ENCODE measurements around the gene SLC2A13. TPM values are rescaled to one million over a fixed set of nuclear protein-coding genes. Genes with fewer than 3 reads are reported as not detected.

Gene SLC2A13
- total RNA-seq, 2 donors from 2014 or later, result 21.0 to 41.9 TPM

- Histone ChIP-seq H3K9me3 (no peaks in the 10 kb centered on the region), H3K4me1 (no peaks in the 10 kb centered on the region), H3K27ac (no peak overlapping the region), H3K4me3 (no peak overlapping the region), H3K36me3 (replicated peaks in 1 of 2; ENCODE audit: insufficient read depth in 1 of 2, low read depth in 2 of 2) (no peaks in the 10 kb centered on the region), H3K27me3 (no peaks in the 10 kb centered on the region)
- no peak for ATAC-seq
- intact Hi-C loops (cut with DNase I), result no loop called here
- no peak for DNase-seq
- WGBS, 2 donors, result 94 to 99% methylated on average over 14 of the region's 14 CpGs
- TF ChIP-seq CTCF (IDR thresholded peaks at IDR 0.05) (no peak), POLR2A (IDR thresholded peaks at IDR 0.05) (no peak)
Observed at GRCh38 chr12:39946361-39947280, 159.3 kb downstream of the SLC2A13 start.

GRCh38 chr12:39937119-39937518 is 168.8 kb downstream of the SLC2A13 start:
- no peak for ATAC-seq
- Histone ChIP-seq H3K4me1 (peaks cover 1% of the 10 kb centered on the region), H3K27me3 (no peaks in the 10 kb centered on the region), H3K4me3 (no peak overlapping the region), H3K36me3 (replicated peaks in 1 of 2; ENCODE audit: insufficient read depth in 1 of 2, low read depth in 2 of 2) (no peaks in the 10 kb centered on the region), H3K27ac (no peak overlapping the region), H3K9me3 (no peaks in the 10 kb centered on the region)
- 92 to 96% methylated on average over 1 of the region's 1 CpG for WGBS, 2 donors
- intact Hi-C loops (cut with DNase I), result no loop called here
- TF ChIP-seq POLR2A (IDR thresholded peaks at IDR 0.05), result no peak
- TF ChIP-seq CTCF (IDR thresholded peaks at IDR 0.05), result no peak
- no peak for DNase-seq

GRCh38 chr12:39935839-39936238 is 170.0 kb downstream of the SLC2A13 start:
- Histone ChIP-seq H3K4me1 (peaks cover 4% of the 10 kb centered on the region), H3K36me3 (replicated peaks in 1 of 2; ENCODE audit: insufficient read depth in 1 of 2, low read depth in 2 of 2) (no peaks in the 10 kb centered on the region), H3K27me3 (no peaks in the 10 kb centered on the region), H3K9me3 (no peaks in the 10 kb centered on the region), H3K27ac (no peak overlapping the region), H3K4me3 (no peak overlapping the region)
- intact Hi-C loops (cut with DNase I), result no loop called here
- TF ChIP-seq POLR2A (IDR thresholded peaks at IDR 0.05) (no peak), CTCF (IDR thresholded peaks at IDR 0.05) (no peak)
- WGBS, 2 donors, result 88 to 100% methylated on average over 2 of the region's 2 CpGs
- no peak for DNase-seq
- no peak for ATAC-seq

- H3K4me3 ChIP-seq, result no peak overlapping the region
- intact Hi-C loops (cut with DNase I), result no loop called here
- no peaks in the 10 kb centered on the region for H3K9me3 ChIP-seq
- no peaks in the 10 kb centered on the region for H3K27me3 ChIP-seq
- H3K36me3 ChIP-seq (replicated peaks in 1 of 2; ENCODE audit: insufficient read depth in 1 of 2, low read depth in 2 of 2), result no peaks in the 10 kb centered on the region
- no peak for DNase-seq
- ATAC-seq, result no peak
- H3K4me1 ChIP-seq, result peaks cover 4% of the 10 kb centered on the region
- WGBS, 2 donors, result 68 to 84% methylated on average over 1 of the region's 1 CpG
- no peak overlapping the region for H3K27ac ChIP-seq
- TF ChIP-seq POLR2A (IDR thresholded peaks at IDR 0.05) (no peak), CTCF (IDR thresholded peaks at IDR 0.05) (no peak)
Observed at GRCh38 chr12:39935275-39935674, 170.6 kb downstream of the SLC2A13 start.

GRCh38 chr12:39931857-39932256 is 174.0 kb downstream of the SLC2A13 start:
- TF ChIP-seq POLR2A (IDR thresholded peaks at IDR 0.05) (no peak), CTCF (IDR thresholded peaks at IDR 0.05) (no peak)
- DNase-seq, result no peak
- peaks cover 4% of the 10 kb centered on the region for H3K4me1 ChIP-seq
- no peak overlapping the region for H3K27ac ChIP-seq
- intact Hi-C loops (cut with DNase I), result no loop called here
- H3K36me3 ChIP-seq (replicated peaks in 1 of 2; ENCODE audit: insufficient read depth in 1 of 2, low read depth in 2 of 2), result no peaks in the 10 kb centered on the region
- no peaks in the 10 kb centered on the region for H3K27me3 ChIP-seq
- ATAC-seq, result no peak
- no peaks in the 10 kb centered on the region for H3K9me3 ChIP-seq
- no peak overlapping the region for H3K4me3 ChIP-seq

Measured in body of pancreas (tissue), 4 donors.